Gastrocnemius medialis (tissue), 4 donors: ENCODE results near the gene ADPRHL1. TPM values are rescaled to one million over a fixed set of nuclear protein-coding genes. Genes with fewer than 3 reads are reported as not detected.
"Not testable (repeated sequence)": the region's sequence is repeated elsewhere in the genome, so short reads cannot be mapped to it uniquely, and the experiment has no call there.

Experiments
- ATAC-seq, 2 donors: fragments of 150-250 bp; one replicate each; pipeline ENCODE4 v1.9.1; 2016
- DNase-seq, 2 donors: peaks; one replicate each; pipeline ENCODE4 v3.0.0-alpha.2; 2019
- H3K27ac ChIP-seq, 4 donors: fragments of 200-600 bp; sonication (generic); 1 replicate in 1 of 4; 2 replicates in 3 of 4; pipeline ENCODE4 v1.5.1; 2016 to 2018; ENCODE audit warnings: mild to moderate bottlenecking in 2 of 4, moderate library complexity in 1 of 4
- H3K27me3 ChIP-seq, 3 donors: fragments of 200-600 bp; sonication (generic) in 2 of 3; 1 replicate in 1 of 3; 2 replicates in 2 of 3; pipeline versions ENCODE4 v1.5.1 to v1.6.0; 2016 to 2019; ENCODE audit warnings: mild to moderate bottlenecking in 1 of 3, moderate library complexity in 1 of 3
- H3K36me3 ChIP-seq, 2 donors: fragments of 200-600 bp; sonication (generic) in 1 of 2; one replicate each; pipeline ENCODE4 v1.5.1; 2017 to 2018
- H3K4me1 ChIP-seq, 2 donors: fragments of 200-600 bp; sonication (generic) in 1 of 2; one replicate each; pipeline ENCODE4 v1.5.1; 2016 to 2017; ENCODE audit warnings: mild to moderate bottlenecking in 2 of 2
- H3K4me3 ChIP-seq, 4 donors: fragments of 200-600 bp; sonication (generic) in 3 of 4; 1 replicate in 1 of 4; 2 replicates in 3 of 4; pipeline ENCODE4 v1.5.1; 2016 to 2019; ENCODE audit warnings: mild to moderate bottlenecking in 2 of 4
- H3K9me3 ChIP-seq, 3 donors: fragments of 200-600 bp; sonication (generic) in 2 of 3; 1 replicate in 1 of 3; 2 replicates in 2 of 3; pipeline ENCODE4 v1.5.1; 2016 to 2019
- POLR2A ChIP-seq, 2 donors: fragments of 450-650 bp; IDR thresholded peaks; one replicate each; pipeline ENCODE4 v1.6.1; 2017; ENCODE audit warnings: antibody characterized with exemption in 2 of 2, mild to moderate bottlenecking in 2 of 2, moderate library complexity in 2 of 2
- in situ Hi-C, 4 donors: fragments of 200-750 bp; cut with MboI; loops; one replicate each; pipeline versions ENCODE4 v1.15.0 to v1.8.0; 2017; ENCODE audit warnings: low sequenced_read_pairs in 4 of 4
- intact Hi-C: fragments of 100-400 bp; cut with DNase I; formaldehyde crosslinking; loops from one replicate; pipeline ENCODE4 v1.15.1; 2023; ENCODE audit warnings: low total_unique reads
- total RNA-seq, 4 donors: library from RNA; depleted of rRNA; stranded (reverse); fragments of >200 nt; gene quantifications; one replicate each; pipeline versions ENCODE4 v1.1.0 to v1.2.3, GENCODE V29; 2016
- TF ChIP-seq, protein P1 (sequence below), 5 experiments: fragments of 450-650 bp in 3 of 5; fragments of 200-600 bp in 2 of 5; sonication (generic) in 2 of 5; IDR thresholded peaks in 4 of 5; conservative IDR thresholded peaks in 1 of 5; 1 replicate in 4 of 5; 2 replicates in 1 of 5; pipeline ENCODE4 v1.5.1; 2016 to 2019; ENCODE audit warnings: antibody characterized with exemption in 5 of 5, mild to moderate bottlenecking in 3 of 5, moderate library complexity in 3 of 5

The ADPRHL1 gene
- total RNA-seq, 4 donors from 2014 or later, result 224 to 354 (median 295) TPM

DNA sequence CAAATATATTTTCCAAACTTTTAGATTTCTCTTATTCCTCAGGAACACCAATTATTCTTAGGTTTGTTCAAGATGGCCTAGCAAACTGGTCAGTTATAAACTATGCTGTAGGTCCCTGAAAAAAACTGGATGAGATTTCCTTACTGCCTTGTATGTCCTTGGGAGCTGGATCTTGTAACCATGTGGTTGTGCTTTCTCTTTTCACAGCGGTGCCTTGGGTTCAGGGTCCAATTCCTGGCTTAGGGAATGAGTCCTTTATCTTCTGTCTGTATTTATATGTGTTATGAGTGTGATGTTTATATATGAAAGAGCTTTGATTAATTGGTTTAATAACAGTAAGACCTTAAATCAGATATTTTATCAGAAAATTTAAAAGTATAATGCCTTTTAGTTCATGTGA is 65.9 kb downstream of the ADPRHL1 start:
- Histone ChIP-seq H3K4me1 (no peaks in the 10 kb centered on the region), H3K27me3 (no peaks in the 10 kb centered on the region), H3K4me3 (no peak overlapping the region), H3K27ac (no peak overlapping the region), H3K36me3 (no peaks in the 10 kb centered on the region), H3K9me3 (peaks cover 0 to 5% (median 0%) of the 10 kb centered on the region in 3 donors)
- DNase-seq, result no peak
- intact Hi-C loops (no loop called here), in situ Hi-C loops (loop anchor here (10.0 to 25.0 kb wide), 4 partner anchors 100 to 450 kb away; partner anchors contain the start of gene LAMP1 (in 2 of the 4))
- no peak for ATAC-seq
- TF ChIP-seq POLR2A (IDR thresholded peaks at IDR 0.05), result no peak
- TF ChIP-seq, protein P1, sequence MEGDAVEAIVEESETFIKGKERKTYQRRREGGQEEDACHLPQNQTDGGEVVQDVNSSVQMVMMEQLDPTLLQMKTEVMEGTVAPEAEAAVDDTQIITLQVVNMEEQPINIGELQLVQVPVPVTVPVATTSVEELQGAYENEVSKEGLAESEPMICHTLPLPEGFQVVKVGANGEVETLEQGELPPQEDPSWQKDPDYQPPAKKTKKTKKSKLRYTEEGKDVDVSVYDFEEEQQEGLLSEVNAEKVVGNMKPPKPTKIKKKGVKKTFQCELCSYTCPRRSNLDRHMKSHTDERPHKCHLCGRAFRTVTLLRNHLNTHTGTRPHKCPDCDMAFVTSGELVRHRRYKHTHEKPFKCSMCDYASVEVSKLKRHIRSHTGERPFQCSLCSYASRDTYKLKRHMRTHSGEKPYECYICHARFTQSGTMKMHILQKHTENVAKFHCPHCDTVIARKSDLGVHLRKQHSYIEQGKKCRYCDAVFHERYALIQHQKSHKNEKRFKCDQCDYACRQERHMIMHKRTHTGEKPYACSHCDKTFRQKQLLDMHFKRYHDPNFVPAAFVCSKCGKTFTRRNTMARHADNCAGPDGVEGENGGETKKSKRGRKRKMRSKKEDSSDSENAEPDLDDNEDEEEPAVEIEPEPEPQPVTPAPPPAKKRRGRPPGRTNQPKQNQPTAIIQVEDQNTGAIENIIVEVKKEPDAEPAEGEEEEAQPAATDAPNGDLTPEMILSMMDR (IDR thresholded peaks at IDR 0.05 in 4 of 5, conservative IDR thresholded peaks at IDR 0.05 in 1 of 5), result no peak

DNA sequence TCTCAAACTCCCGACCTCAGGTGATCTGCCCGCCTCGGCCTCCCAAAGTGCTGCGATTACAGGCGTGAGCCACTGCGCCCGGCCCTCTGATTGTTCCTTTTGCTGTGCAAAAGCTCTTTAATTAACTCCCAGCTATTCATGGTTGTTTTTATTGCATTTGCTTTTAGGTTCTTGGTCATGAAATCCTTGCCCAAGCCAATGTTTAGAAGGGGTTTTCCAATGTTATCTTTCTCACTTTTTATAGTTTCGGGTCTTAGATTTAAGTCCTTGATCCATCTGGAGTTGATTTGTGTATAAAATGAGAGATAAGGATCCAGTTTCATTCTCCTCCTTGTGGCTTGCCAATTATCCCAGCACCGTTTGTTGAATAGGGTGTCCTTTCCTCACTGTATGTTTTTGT is 70.2 kb downstream of the ADPRHL1 start:
- intact Hi-C loops, result no loop called here
- no peak overlapping the region for H3K27ac ChIP-seq
- no peaks in the 10 kb centered on the region for H3K4me1 ChIP-seq
- no peak overlapping the region for H3K4me3 ChIP-seq
- H3K36me3 ChIP-seq, result no peaks in the 10 kb centered on the region
- in situ Hi-C loops, result loop anchor here (10.0 to 25.0 kb wide), 4 partner anchors 96 to 446 kb away; partner anchors contain the start of gene LAMP1 (in 2 of the 4)
- DNase-seq (no peak), ATAC-seq (no peak)
- H3K27me3 ChIP-seq, result no peaks in the 10 kb centered on the region
- peaks cover 0 to 5% (median 0%) of the 10 kb centered on the region in 3 donors for H3K9me3 ChIP-seq
- no peak for TF ChIP-seq POLR2A (IDR thresholded peaks at IDR 0.05)
- TF ChIP-seq, protein P1 (IDR thresholded peaks at IDR 0.05 in 4 of 5, conservative IDR thresholded peaks at IDR 0.05 in 1 of 5), result no peak

DNA sequence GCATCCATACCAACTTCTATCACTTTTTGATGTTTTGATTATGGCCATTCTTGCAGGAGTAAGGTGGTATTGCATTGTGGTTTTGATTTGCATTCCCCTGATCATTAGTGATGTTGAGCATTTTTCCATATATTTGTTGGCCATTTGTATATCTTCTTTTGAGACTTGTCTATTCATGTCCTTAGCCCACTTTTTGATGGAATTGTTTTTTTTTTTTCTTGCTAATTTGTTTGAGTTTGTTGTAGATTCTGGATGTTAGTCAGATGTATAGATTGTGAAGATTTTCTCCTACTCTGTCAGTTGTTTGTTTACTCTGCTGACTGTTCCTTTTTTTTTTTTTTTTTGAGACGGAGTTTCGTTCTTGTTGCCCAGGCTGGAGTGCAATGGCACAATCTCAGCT is 70.7 kb downstream of the ADPRHL1 start:
- H3K4me3 ChIP-seq, H3K27ac ChIP-seq, H3K27me3 ChIP-seq, intact Hi-C loops, DNase-seq, ATAC-seq, H3K9me3 ChIP-seq, H3K4me1 ChIP-seq, H3K36me3 ChIP-seq: not testable (repeated sequence)
- in situ Hi-C loops, result loop anchor here (10.0 to 25.0 kb wide), 4 partner anchors 95 to 445 kb away; partner anchors contain the start of gene LAMP1 (in 2 of the 4)

DNA sequence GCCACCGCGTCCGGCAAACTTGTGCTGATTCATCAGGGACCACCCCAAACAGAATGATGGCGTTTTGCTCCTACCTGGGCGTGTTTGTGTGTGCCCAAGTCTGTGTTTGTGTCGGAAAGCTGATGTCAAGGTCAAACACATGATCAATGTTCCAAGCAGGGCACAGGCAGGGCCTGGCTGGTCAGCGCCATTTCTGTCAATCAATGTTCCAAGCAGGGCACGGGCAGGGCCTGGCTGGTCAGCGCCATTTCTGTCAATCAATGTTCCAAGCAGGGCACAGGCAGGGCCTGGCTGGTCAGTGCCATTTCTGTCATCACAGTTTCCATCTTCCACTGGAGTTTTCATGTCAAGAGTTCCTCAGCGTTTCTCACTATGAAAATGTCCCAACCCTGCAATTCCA is 74.5 kb downstream of the ADPRHL1 start:
- in situ Hi-C loops, result loop anchor here in 2 of 4 donors (25.0 kb wide), 2 partner anchors 92 to 442 kb away; partner anchors contain the start of gene LAMP1 (in 2 of the 2)
- intact Hi-C loops, result no loop called here

DNA sequence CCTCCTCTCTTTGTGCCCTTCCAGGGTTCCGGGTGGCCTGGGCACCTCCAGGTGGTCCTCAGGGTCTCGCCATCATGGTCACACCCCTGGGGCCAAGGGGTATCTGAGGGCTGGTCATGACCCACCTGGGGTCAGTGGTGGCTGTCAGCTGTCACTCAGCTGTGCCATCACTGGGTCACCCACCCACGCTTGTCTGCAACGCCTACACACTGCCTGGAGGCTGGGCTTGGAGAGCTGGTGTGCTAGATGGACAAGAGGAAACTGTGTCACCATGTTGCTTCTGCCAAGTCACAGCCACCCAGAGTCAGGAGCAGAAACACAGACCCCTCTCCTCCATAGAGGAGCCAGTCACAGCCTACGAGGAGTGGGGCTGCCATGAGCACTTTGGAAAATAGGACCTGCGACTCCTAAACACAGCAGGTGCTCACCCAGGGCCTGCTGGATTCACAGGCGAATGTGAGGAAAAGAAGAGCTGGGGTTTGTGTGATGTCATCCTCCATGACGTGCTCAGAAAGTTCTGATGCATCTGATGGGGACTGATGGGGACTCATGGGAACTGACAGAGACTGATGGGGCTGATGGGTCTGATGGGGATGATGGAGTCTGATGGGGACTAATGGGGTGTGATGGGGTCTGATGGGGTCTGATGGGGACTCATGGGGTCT is 78.6 kb downstream of the ADPRHL1 start:
- in situ Hi-C loops, result loop anchor here in 2 of 4 donors (25.0 kb wide), 2 partner anchors 87 to 437 kb away; partner anchors contain the start of gene LAMP1 (in 2 of the 2)
- no peak for DNase-seq
- Histone ChIP-seq H3K36me3 (no peaks in the 10 kb centered on the region), H3K27ac (no peak overlapping the region), H3K27me3 (no peaks in the 10 kb centered on the region), H3K4me1 (no peaks in the 10 kb centered on the region), H3K9me3 (no peaks in the 10 kb centered on the region), H3K4me3 (no peak overlapping the region)
- no peak for TF ChIP-seq POLR2A (IDR thresholded peaks at IDR 0.05)
- TF ChIP-seq, protein P1 (IDR thresholded peaks at IDR 0.05 in 4 of 5, conservative IDR thresholded peaks at IDR 0.05 in 1 of 5), result no peak
- intact Hi-C loops, result no loop called here
- no peak for ATAC-seq

More for the DNA sequence above, 74.5 kb downstream of the ADPRHL1 start:
- Histone ChIP-seq H3K27me3 (no peaks in the 10 kb centered on the region), H3K9me3 (peaks cover 0 to 5% (median 0%) of the 10 kb centered on the region in 3 donors), H3K4me3 (no peak overlapping the region), H3K27ac (no peak overlapping the region), H3K4me1 (no peaks in the 10 kb centered on the region), H3K36me3 (no peaks in the 10 kb centered on the region)
- no peak for TF ChIP-seq POLR2A (IDR thresholded peaks at IDR 0.05)
- TF ChIP-seq, protein P1 (IDR thresholded peaks at IDR 0.05 in 4 of 5, conservative IDR thresholded peaks at IDR 0.05 in 1 of 5), result no peak
- ATAC-seq (peak in 1 of 2 donors; percentile 20), DNase-seq (no peak)
